Head of caudate nucleus (tissue), 42 donors: ENCODE results near the gene NIPAL3.
"Not testable (repeated sequence)": the region's sequence is repeated elsewhere in the genome, so short reads cannot be mapped to it uniquely, and the experiment has no call there.

Source experiments
- DNase-seq, 42 donors: peaks; one replicate each; pipeline versions ENCODE4 v3.0.0 to v3.0.0-alpha.2; 2020 to 2021; ENCODE audit warnings: mixed read lengths in 7 of 42
- intact Hi-C: fragments of 100-400 bp; cut with DNase I; formaldehyde crosslinking; loops from one replicate; pipeline ENCODE4 v1.15.0; 2022

Gene NIPAL3

DNA sequence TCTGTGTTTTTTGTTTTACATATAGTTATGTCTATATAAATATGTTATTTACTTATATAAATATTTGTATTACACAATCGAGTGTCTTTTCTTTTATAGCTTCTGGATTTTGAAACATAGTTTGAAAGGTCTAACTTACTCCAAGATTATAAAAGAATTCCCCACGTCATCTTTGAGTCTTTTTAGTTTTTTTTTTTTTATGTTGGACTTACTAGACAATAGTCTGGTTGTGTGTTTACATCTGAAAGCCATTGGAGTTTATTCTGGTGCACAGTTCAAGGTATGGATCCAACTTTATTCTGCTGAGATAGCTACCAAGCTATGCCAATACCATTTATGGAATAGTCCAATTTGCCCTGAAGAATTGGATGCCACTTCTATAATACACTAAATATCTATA lies 61.0 kb downstream of the NIPAL3 start:
- no peak for DNase-seq
- intact Hi-C loops, result no loop called here

DNA sequence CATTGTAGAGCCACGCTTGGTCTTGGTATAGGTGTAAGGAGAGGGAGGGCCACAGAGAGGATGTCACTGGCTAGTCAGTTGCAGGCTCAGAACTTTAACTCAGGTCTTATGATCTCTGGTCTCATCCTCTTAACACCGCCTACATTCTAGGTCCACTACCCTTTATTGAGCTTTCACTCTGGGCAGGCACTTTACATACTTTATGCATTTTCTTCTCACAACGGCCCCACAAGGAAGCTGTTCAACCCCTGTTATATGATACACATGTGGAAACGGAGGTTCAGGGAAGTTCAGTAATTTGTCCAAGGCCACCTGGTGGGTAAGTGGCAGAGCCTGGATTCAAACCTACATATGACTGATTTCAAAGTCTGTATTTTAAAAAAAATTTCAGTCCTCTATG lies 61.7 kb downstream of the NIPAL3 start:
- intact Hi-C loops, result no loop called here
- DNase-seq, result peak in 1 of 42 donors; percentile 1

DNA sequence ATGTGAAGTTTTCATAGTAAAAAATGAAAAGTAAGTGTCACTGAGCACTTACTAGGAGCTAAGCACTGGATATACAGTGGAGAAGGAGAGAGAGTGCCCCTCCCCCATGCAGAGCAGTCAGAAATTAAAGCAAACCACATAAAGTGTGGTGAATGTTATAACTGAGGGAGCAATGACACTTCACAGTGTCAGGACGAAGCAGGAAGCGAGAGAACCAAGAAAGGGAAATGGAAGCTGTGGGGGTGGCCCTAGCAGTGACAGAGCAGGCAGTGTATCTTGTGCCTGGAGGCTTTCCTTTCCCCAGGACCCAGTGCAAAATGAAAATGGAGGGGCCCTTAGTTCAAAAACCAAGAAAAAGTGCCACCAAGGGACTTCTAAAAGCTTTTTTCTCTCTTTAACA lies 65.5 kb downstream of the NIPAL3 start:
- intact Hi-C loops, result no loop called here
- DNase-seq, result peak in 31 of 42 donors; percentile 12 to 76 (median 43)

DNA sequence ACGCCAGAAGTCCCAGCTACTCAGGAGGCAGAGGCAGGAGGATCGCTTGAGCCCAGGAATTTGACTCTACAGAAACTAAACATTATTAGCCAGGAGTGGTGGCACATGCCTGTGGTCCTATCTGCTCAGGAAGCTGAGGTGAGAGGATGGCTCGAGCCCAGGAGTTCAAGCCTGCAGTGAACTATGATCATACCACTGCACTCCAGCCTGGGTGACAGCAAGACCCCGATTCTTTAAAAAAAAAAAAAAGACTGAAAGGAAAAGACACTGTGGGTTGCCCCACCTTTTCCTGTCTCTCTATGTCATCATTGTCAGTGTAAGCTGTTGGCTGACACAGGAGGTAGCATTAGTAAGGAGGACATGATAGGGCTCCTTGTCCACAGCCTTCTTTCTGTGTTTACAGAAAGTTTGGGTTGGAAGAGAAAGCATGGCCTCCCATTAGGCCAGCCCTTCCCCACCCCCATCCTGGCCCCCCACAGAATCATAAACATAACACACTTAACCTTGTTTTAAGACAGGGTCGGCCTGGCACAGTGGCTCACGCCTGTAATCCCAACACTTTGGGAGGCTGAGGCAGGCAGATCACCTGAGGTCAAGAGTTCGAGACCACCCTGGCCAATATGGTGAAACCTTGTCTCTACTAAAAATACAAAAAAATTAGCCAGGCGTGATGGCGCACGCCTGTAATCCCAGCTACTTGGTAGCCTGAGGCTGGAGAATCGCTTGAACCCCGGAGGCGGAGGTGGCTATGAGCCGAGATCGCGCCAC lies 66.4 kb downstream of the NIPAL3 start:
- intact Hi-C loops, result no loop called here
- DNase-seq, result no peak

DNA sequence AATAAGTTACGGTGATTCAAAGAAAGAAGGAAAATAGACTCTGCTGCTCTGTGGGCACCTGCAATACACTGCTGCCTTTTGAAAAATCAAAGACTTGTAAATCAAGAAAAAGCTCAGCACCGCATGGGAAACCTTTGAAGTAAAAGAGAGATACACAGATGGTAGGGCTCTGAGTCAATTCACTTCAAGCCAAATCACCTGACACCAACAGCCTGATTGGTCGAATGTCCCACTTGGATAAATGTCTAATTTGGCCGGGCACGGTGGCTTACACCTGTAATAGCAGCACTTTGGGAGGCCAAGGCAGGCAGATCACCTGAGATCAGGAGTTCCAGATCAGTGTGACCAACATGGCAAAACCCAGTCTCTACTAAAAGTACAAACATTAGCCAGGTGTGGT lies 67.8 kb downstream of the NIPAL3 start:
- intact Hi-C loops, result no loop called here
- no peak for DNase-seq

DNA sequence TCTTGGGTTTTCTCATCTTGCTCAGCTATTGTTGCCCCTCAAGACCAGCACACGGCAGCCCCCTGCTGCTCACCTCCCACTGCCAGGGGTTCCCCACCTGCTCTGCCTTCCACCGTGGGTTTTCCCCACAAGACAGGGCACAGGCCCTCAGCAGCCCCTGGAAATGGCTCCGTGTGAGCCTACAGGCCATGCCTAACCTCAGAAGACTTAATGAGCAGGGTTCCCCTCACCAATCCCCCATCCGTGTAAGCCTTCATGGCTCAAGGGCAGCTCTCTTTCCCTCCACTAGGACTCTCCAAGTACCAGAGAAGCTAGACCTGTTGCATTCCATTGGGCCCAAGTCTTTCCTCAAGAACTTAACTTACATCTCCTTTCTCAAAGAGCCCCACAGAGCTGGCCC lies 68.6 kb downstream of the NIPAL3 start:
- no peak for DNase-seq
- intact Hi-C loops, result no loop called here

DNA sequence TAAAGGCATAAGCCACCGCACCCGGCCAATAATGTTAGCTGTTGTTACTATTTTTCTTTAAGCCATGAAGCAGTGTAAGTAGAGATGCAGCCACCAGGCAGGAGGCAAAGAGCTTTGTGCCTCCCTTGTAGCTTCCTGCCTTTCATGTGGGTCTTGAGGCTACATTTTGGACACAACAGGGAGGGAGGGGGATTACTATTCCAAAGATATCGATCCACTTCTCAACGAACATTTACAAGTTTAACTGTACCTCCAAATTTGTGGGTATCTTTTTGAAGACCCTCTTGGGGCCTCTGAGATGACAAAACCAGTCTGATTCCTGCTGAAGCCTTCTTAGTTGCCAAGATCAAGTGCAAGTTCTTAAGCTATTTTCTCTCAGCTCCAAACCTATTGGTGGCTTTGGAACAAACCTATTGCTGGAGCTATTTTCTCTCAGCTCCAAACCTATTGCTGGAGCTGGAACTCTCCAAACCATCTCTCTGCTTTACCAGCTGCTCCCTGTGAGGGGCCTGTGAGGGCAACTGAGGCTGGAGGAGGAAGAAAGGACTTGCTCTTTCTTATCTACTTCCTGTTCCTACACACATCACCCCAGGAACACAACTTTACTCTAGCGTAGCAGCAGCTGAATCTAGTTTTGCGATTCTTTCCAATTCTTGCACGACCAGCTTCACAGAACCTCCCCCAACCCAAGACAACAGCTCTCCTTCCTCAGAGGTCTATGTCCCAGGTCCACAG lies 70.9 kb downstream of the NIPAL3 start:
- intact Hi-C loops, result no loop called here
- DNase-seq, result peak in 1 of 42 donors; percentile 1

DNA sequence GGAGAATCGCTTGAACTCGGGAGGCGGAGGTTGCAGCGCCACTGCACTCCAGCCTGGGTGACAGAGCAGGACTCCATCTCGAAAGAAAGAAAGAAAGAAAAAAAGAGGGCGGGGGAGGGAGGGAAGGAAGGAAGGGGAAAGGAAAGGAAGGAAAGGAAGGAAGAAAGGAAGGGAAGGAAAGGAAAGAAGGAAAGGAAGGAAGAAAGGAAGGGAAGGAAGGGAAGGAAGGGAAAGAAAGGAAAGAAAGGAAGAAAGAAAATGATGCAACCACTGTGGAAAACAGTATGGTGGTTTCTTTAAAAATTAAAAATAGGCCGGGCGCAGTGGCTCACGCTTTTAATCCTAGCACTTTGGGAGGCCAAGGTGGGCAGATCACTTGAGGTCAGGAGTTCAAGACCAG lies 71.9 kb downstream of the NIPAL3 start:
- intact Hi-C loops, result no loop called here

DNA sequence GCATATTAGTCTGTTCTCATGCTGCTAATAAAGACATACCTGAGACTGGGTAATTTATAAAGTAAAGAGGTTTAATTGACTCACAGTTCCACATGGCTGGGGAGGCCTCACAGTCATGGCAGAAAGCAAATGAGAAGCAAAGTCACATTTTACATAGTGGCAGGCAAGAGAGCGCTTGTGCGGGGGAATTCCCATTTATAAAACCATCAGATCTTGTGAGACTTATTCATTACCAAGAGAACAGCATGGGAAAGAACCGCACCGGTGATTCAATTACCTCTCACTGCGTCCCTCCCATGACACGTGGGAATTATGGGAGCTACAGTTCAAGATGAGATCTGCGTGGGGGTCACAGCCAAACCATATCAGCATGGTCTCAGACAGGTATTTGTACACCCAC lies 72.6 kb downstream of the NIPAL3 start:
- DNase-seq, result peak in 5 of 42 donors; percentile 19 to 55 (median 32)
- intact Hi-C loops, result not testable (repeated sequence)

More for the DNA sequence above, 71.9 kb downstream of the NIPAL3 start:
- no peak for DNase-seq

DNA sequence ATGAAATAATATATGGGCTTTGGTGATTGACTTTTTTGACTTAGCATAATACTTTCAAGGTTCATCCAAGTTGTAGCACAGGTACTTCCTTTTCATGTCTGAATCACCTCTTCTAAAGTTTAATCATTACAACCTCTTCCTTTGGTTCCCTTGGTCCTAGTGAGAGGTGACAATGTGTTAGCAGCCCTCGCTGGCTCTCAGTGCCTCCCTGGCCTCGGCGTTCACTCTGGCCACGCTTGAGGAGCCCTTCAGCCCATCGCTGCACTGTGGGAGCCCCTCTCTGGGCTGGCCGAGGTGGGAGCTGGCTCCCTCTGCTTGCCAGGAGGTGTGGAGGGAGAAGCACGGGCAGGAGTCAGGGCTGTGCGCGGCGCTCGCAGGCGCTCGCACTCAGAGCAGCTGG lies 74.1 kb downstream of the NIPAL3 start:
- intact Hi-C loops, result no loop called here
- no peak for DNase-seq

DNA sequence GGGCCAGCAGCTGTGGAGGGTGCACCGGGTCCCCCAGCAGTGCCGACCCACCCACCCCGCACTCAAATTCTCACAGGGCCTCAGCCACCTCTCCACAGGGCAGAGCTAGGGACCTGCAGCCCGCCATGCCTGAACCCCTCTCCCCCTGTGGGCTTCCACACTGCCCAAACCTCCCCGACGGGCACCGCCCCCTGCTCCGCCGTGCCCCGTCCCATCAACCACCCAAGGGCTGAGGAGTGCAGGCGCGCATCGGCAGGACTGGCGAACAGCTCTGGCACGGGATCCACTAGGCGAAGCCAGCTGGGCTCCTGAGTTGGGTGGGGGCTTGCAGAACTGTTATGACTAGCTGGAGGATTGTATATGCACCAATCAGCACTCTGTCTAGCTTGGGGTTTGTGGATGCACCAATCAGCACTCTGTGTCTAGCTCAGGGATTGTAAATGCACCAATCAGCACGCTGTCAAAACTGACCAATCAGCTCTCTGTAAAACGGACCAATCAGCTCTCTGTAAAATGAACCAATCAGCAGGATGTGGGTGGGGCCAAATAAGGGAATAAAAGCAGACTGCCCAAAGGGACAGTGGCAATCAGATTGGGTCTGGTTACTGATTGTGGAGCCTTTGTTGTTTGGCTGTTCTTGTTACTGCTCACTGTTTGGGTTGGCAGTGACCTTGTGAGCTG lies 74.6 kb downstream of the NIPAL3 start:
- peak in 1 of 42 donors; percentile 18 for DNase-seq
- intact Hi-C loops, result no loop called here

DNA sequence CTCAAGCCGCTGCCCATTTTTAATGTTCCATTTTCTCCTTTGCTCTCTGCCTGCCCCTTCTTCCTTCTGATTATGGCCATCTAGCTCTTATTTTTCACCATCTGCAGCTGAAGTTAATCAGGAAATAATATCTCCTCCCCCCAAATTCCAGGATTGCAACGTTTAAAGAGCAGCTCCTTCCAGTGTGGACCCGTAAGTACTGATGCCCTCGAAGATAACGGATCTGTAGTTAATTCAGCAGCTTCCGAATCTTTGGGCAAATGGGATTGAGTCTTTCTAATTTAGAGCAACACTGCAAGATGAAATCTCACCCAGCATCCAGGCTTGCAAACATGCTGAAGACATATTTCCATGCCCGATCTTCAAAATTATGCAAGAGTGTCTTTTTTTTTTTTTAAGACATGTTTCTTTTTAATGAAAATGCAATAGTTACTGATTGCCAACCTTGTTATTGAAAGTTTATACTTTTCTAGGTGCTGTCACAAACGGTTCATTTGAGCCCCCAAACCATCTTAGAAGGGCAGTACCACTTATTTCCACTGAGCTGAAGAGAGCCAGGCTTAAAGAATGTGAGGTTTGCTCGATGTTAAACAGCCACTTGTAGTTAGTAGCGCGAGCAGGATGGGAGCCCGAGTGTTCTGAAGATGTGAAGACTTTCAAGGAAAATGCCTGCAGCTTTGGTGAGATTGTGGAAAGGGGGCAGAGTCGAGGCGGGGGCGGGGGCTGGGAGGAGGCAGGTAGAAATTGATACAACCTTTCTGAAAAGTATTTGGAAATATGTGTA lies 76.2 kb downstream of the NIPAL3 start:
- DNase-seq, result peak in 1 of 42 donors; percentile 15
- intact Hi-C loops, result no loop called here

DNA sequence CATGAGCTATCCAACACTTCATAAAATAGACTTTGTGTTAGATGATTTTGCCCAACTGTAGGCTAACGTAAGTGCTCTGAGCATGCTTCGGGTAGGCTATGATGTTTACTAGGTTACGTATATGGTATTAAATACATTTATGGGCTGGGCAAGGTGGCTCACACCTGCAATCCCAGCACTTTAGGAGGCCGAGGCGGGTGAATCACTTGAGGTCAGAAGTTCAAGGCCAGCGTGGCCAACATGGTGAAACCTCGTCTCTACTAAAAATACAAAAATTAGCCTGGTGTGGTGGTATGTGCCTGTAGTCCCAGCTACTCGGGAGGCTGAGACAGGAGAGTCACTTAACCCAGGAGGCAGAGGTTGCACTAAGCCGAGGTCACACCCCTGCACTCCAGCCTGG lies 77.3 kb downstream of the NIPAL3 start:
- DNase-seq, intact Hi-C loops: not testable (repeated sequence)

DNA sequence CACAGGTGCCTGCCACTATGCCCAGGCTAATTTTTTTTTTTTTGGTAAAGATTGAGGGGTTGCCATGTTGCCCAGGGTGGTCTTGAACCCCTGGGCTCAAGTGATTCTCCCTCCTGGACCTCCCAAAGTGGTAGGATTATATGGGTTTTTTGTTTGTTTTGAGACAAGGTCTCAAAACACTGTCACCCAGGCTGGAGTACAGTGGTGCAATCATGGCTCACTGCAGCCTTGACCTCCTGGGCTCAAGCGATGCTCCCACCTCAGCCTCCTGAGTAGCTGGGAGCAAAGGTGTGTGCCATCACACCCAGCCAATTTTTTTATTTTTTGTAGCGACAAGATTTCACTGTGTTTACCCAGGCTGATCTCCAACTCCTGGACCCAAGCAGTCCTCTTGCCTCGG lies 78.2 kb downstream of the NIPAL3 start:
- intact Hi-C loops, result no loop called here
- no peak for DNase-seq

DNA sequence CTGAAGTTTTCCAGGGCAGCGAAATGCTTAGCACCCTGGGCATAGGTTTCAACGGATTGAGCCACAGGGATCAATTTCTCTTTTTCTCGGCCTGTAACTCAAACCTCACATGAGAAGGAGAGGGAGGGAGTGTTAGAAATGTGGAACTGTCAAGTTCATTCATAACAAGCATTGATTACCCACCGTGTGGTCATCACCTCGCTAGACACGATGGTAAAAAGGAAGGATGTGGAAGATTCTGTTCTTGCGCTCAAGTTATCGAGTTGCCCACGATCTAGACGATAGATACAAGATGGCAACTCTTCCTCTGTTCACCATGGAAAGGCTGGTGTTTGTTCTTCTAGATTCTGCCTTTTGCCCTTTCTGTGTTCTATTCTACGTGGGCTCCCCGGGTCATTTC lies 83.0 kb downstream of the NIPAL3 start:
- DNase-seq, result no peak

DNA sequence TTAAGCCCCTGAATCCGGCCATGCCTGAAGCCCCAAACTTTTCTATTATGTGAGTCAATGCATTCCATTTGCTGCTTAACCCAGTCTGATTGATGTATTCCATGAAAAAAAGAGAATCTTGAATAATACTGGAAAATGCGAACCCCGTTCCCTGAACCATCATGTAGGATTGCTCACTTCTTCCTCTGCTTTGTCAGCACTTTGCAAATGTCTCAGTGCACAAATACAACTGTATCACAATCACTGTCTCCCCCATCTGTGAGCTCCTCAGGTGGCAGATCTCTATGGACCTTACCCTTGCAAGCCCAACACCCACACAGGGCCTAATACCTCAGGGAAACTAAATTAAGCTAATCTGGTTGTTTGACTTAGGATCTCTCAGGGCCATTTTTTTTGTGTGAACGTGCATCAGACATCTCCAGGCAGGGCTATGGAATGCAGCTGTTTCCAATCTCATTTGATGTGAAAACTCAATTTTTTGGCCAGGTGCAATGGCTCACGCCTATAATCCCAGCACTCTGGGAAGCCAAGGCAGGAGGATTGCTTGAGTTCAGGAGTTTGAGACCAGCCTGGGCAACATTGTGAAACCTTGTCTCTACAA lies 84.9 kb downstream of the NIPAL3 start:
- intact Hi-C loops, result no loop called here
- DNase-seq, result no peak

More for the DNA sequence above, 83.0 kb downstream of the NIPAL3 start:
- intact Hi-C loops, result no loop called here

DNA sequence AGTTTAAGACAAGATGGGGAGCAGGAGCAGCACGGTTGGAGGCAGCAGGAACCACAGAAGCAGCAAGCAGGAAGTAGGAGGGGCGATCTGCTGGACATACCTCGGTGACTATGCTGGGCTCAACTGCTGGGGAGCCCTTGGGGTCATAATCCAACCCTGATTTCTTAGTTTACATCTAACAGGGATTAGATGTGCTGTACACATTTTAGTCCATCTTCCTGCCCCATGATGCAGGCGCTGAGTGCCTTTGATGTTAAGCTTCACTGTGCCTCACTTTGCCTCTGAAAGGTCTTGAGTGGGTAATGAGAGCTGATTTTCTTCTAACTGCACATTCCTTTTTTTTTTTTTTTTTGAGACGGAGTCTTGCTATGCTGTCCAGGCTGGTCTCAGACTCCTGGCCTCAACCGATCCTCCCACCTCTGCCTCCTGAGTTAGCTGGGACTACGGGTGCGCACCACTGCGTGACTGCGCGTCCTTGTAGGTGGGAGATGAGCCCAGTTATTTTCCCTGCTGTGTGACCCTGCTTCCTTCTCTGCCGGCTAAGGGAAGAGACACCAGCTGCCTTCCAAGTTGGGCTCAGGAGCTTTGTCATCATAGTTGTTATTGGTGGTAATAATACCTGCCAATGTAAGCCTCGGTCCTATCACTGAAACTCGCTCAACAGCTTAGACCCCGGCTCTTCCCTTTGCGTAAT lies 85.9 kb downstream of the NIPAL3 start:
- DNase-seq, result peak in 18 of 42 donors; percentile 9 to 53 (median 22)
- intact Hi-C loops, result no loop called here

DNA sequence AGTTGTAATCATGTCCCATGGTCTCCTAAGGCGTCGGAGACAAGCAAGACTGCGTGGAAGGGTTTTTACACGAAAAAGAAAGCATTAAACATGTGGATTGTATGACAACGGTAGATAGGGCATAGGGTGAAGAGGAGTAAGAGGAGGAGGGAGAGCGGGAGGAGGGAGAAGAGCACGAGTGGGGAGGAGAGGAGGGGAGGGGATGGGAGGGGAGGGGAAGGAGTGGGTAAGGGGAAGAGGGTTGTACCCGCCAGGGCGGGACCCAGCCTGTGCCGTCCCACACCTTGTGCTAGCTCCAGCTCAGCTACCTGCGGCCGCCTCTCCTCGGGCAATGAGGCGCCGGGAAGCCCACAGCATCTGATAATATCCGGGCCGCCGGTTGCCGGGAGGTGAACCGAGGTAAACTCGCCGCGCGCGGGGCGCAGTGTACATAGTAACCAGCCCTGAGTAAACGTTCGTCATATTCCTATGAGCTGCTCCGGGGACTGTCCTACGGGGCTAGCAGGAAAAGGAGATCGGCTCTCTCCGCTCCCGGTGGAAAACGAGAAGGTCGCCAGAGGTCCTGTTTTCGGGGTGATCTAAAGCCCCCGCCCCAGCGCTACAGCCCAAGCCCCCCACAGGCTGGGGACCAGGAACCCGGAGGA lies 86.6 kb downstream of the NIPAL3 start:
- intact Hi-C loops, result no loop called here

More for the DNA sequence above, 86.6 kb downstream of the NIPAL3 start:
- peak; percentile 29 to 80 (median 60) for DNase-seq
